ENCODE measurements around the gene OGG1.

OGG1 gene

DNA sequence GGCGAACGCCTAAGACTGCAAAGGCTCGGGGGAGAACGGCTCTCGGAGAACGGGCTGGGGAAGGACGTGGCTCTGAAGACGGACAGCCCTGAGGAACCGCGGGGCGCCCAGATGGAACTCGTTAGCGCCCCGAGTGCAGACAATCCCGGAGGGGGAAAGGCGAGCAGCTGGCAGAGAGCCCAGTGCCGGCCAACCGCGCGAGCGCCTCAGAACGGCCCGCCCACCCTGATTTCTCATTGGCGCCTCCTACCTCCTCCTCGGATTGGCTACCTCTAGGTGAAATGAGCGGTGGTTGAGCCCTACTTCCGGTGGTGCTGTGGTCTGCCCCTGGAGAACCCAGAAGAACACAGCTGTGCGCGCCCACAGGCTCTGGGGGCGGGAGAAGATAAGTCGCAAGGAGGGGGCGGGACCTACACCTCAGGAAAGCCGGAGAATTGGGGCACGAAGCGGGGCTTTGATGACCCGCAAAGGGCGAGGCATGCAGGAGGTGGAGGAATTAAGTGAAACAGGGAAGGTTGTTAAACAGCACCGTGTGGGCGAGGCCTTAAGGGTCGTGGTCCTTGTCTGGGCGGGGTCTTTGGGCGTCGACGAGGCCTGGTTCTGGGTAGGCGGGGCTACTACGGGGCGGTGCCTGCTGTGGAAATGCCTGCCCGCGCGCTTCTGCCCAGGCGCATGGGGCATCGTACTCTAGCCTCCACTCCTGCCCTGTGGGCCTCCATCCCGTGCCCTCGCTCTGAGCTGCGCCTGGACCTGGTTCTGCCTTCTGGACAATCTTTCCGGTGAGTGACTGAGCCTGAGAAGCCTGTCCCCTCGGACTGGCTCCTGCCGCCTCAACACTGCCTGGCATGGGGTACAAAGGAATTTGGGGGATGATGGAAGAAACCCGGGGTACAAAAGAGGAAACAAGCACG is at the start of gene OGG1:
TSS of gene OGG1 (plus strand) at position 308 of the 911 bp plus-strand sequence. CDS start at position 643, 335 bp downstream.
- DNase-seq (ENCODE audit: low read depth in 2 of 2), result peak; percentile 94

DNA sequence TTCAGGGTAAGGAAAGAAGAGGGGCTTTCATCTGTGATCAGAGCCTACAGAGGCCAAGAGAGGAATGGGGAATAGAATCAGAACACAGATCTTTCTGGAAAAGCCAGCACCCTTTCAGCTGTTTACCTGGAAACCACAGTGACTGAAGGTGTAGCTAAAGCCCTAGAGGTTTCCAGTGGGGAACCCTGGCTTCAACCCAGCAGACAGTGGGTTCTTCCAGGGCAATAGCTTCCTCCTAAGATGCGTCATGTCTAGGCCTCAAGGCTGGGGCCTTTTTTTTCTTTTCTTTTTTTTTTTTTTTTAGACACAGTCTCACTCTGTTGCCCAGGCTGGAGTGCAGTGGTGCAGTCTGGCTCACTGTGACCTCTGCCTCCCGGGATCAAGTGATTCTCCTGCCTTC is 49.2 kb upstream of the OGG1 start:
- no peak for DNase-seq (ENCODE audit: low read depth in 2 of 2)

DNA sequence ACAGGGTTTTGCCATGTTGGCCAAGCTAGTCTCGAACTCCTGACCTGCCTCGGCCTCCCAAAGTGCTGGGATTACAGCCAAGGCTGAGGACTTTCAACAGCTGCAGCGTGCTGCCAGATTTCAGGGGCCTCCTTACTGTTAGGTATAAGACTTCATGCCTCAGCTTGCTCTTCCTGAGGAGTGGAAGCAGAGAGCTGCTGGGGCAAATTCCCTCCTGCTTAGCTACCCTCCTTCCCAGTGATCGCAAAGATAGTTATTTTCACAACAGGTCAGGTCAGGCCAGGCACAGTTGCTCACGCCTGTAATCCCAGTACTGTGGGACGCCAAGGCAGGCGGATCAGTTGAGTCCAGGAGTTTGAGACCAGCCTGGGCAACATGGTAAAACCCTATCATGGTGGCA is 48.7 kb upstream of the OGG1 start:
- DNase-seq (ENCODE audit: low read depth in 2 of 2), result no peak

DNA sequence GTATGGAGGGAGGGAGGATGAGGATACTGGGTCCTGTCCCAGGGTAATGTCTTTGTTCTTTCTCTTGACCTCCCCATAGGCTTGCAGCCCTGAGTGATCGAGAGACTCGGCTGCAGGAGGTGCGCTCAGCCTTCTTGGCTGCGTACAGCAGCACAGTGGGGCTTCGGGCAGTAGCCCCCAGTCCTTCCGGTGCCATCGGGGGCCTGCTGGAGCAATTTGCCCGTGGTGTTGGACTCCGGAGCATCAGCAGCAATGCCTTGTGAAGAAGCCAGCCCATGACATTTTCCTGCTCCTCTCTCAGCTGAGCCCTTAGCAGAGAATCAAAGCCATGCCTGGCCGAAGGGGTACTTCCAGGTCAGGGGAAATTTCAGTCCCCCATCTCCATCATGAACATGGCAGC is 48.0 kb upstream of the OGG1 start:
- no peak for DNase-seq (ENCODE audit: low read depth in 2 of 2)

DNA sequence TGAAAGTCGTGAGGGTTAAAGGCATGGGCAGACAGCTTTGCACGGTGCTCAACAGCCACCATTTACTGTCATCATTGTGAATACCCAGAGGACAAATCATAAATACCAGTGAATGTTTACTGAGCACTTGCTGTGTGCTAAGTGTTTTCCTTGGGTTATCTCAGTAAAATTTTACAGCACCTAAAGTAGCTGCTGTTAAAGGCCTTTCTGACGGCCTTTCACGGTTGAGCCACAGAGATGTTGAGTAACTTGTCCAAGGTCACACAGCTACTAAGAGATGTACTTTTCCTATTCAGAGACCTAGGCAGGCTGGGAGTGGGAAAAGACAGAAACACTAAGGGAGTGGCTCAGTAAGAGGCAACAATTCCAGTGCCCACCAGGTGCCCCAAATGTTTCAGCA is 46.5 kb upstream of the OGG1 start:
- DNase-seq (ENCODE audit: low read depth in 2 of 2), result no peak

DNA sequence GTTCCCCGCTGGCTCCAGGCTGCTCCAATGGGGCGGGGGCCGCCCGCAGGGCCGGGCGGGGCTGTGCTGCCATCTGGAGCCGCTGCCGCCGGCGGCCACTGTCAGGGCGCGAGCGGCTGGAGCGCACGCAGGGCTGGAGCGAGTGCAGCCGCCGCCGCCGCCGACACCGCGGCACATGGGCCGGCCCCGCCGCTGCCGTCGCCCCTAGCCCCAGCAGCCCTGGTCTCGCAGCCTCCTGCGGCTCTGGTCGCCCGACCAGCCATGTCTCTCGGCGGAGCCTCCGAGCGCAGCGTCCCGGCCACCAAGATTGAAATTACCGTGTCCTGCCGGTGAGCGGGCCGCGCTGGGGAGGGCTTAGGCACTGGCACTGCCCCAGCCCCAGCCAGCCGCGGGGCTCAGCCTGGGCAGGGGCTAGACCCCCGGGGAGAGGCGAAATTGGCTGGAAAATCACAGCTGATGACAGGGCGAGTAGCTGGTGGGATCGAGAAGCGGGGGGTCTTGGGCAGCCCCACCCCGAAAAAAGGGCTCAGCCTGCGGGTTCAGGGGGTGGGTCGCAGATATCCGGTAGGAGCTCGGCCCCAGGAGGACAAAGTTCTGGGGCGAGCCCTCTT is 45.9 kb upstream of the OGG1 start, which contains the start of gene CPNE9:
TSS of gene CPNE9 (plus strand) at position 98 of the 611 bp plus-strand sequence. CDS start at position 262, 164 bp downstream.
- no peak for DNase-seq (ENCODE audit: low read depth in 2 of 2)

DNA sequence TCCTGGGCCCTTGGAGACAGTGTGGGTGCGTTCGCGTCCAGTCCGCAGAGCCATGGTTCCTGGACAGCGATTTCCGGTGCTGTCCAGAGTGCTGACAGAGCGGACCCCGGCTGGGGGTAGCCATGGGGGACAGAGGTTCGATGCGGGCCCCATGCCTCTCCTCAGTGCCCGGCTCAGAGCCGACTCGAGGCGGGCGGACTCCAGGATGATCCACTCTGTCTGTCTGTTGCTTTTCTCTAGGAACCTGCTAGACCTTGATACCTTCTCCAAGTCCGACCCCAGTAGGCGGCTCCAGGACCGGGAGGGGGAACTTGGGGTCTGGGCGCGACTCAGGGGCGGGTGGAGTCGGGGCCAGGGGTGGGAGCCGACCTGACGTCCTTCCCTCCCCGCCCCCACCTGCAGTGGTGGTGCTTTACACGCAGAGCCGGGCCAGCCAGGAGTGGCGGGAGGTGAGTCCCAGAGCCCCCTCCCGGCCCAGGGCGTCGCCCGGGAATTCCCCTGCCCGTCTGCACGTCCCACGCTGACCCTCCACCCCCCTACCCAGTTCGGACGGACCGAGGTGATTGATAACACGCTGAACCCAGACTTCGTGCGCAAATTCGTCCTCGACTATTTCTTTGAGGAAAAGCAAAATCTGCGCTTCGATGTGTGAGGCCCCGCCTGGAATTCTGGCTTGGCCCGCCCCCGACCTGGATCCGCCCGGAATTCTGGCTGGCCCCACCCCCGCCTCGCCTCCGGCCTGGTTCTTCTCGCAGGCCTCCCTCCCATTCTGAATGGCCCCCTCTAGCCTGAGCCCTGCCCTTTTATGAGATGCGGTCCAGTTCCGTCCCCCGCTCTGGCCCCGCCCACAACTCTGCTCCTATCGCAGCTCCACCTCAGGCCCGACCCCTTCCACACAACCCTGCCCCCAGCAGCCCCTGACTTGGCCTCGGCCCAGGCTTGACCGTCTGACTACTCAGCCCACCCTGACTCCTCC is 45.1 kb upstream of the OGG1 start:
- DNase-seq (ENCODE audit: low read depth in 2 of 2), result no peak

DNA sequence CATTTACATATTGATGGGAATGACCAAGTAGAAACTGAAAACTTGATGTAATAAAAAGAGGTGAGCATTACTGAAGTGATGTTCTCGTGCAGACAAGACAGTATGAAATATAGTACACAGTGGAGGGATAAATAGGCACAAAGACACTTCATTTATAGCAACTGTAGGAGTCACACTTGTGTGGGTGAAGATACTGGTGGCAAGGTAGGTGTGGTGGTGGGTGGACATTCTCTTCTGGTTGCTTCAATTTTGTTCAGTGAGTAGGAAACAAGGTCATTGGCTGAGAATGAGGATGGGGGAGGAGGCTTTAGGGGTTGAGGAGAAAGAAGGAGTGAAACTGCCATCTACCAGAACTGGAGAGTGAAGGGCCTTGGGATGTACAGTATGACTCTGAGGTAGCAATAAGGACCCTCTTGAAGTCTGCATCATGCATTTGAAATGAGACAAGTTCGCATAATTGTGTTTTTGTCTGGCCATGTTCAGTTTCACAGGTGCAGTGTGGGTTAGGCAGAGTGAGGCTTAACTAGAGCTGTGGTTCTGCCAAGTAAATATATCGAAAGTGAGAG is 39.5 kb upstream of the OGG1 start:
- no peak for DNase-seq (ENCODE audit: low read depth in 2 of 2)

DNA sequence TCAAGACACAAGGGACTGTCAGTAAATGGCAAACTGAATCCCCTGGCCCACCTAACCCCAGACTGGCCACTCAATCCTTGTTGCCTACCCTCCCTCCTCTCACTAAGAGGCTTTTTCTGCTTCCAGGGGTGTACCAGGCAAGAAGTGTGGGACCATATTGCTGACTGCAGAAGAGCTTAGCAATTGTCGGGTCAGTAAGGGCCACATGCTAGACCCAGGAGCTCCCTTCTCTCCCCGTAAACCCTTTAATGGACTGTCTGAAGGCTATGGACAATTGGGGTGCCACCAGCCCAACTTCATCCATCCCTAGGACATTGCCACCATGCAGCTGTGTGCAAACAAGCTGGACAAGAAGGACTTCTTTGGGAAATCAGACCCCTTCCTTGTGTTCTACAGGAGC is 37.3 kb upstream of the OGG1 start:
- no peak for DNase-seq (ENCODE audit: low read depth in 2 of 2)

DNA sequence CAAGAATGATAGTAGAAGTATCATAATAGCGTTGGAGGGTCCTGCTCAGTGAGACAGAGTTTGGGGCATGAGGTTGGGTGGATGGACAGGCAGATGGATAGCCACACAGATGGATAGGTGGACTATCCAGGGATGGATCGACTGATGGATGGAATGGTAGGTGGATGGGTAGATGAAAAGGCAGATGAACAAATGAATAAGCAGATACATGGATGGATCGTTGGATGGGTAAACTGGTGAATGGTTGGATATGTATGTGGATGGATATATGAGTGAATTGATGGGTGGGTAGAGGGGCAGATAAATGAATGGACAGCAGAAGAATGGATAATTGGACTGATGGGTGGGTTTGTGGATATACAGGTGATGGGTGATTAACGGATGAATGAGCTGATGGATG is 36.6 kb upstream of the OGG1 start:
- no peak for DNase-seq (ENCODE audit: low read depth in 2 of 2)

DNA sequence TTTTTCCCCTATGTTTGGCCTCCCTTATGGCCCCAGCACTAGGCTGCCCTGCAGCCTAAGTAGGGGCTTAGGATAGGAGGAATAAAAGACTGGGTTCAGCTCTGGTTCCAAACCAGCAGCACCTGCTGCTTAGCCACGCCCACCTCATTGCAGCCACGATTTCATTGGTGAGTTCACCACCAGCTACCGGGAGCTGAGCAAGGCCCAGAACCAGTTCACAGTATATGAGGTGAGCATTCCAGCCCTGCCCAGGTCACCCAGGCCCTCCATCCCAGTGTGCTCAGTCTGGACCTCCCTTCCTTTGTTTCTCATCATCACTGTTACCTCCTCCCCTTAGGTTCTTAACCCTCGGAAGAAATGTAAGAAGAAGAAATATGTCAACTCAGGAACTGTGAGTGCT is 34.6 kb upstream of the OGG1 start:
- no peak for DNase-seq (ENCODE audit: low read depth in 2 of 2)

DNA sequence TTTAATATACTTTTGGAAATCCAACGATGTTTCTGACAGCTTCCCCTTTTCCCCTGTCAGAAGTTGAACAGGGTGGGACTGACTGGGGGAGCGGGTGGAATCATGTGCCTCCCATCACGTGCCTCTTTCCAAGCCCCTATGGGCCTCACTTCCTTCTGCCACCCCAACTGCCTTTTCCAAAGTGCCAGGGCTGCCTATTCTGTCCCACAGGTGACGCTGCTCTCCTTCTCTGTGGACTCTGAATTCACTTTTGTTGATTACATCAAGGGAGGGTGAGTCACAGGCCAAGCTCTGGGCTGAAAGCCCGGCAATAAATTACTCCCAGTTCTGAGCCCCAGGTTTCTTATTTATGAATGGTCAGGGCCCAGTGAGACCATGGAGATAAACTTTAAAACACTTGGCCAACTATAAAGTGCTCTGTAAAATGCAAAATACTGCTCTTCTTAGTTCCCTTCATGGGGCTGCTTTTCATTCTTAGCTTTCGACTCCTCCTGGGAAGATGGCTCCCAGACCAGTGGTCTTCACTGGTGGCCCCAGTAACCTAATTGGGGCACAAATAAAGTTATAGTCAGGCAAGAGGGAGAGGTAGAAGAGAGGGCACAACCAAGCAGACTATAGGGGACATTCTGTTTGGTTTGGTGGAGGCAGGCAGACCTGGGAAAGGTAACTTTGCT is 33.9 kb upstream of the OGG1 start:
- peak in 1 of 2 donors; percentile 44 for DNase-seq (ENCODE audit: low read depth in 2 of 2)

DNA sequence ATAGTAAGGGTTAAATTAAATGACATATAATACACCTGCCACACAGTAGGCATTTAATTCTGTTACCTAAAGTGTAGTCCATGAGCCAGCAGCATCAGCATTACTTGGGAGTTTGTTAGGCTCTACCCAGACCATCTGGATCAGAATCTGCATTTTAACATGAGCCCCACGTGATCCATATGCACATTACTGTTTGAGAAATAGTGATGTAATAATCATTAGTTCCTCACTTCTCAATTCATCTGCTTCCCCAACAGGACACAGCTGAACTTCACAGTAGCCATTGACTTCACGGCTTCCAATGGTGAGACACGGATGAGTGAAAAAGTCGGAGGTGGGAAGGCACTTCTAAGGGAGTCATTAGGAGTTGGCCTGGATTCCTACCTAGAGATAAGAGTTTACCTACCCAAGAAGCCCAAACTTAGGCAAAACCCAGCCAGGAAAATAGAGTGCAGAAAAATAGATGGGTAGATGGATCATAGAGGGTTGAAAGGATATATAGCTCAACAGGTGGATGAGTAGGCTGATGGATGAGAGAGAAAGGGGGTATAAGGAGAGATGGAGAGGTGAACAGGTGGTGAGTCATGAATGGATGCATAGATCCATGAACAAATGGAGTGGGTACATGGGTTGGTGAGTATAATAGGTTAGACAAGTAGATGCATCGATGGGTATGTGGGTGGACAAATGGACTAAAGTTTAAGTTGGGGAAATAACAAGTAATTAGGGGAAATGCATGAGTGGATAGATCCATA is 32.8 kb upstream of the OGG1 start:
- no peak for DNase-seq (ENCODE audit: low read depth in 2 of 2)

DNA sequence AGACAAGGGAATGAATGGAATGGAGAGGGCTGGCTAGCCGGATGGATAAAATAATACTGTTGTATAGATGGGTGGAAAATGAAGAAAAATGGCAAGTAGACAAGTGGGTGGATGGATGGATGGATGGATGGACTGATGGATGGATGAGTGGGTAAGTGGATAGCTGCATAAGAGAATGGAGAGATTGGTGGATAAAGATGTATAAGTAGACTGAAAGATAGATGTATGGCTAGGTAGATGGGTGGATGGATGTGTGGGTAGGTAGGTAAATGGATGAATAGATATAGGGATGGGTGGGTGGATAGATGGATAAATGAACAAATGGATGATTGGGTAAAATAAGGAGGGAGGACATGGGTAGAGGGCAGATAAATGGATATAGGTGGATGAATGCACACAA is 32.2 kb upstream of the OGG1 start:
- no peak for DNase-seq (ENCODE audit: low read depth in 2 of 2)

DNA sequence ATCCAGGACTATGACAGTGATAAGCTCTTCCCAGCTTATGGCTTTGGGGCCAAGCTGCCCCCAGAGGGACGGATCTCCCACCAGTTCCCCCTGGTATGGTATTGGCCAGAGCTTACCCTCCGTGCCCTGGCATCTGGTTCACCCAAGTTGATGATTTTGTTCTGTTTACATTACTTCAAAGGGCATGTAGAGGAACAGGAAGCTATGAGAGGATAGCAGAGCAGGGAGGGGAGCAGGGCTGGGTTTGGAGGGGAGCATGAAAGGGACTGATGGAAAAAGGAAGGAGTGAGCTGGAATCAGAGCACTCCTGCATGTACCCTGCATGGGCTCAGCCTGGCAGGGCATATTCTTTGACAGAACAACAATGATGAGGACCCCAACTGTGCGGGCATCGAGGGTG is 31.6 kb upstream of the OGG1 start:
- no peak for DNase-seq (ENCODE audit: low read depth in 2 of 2)

DNA sequence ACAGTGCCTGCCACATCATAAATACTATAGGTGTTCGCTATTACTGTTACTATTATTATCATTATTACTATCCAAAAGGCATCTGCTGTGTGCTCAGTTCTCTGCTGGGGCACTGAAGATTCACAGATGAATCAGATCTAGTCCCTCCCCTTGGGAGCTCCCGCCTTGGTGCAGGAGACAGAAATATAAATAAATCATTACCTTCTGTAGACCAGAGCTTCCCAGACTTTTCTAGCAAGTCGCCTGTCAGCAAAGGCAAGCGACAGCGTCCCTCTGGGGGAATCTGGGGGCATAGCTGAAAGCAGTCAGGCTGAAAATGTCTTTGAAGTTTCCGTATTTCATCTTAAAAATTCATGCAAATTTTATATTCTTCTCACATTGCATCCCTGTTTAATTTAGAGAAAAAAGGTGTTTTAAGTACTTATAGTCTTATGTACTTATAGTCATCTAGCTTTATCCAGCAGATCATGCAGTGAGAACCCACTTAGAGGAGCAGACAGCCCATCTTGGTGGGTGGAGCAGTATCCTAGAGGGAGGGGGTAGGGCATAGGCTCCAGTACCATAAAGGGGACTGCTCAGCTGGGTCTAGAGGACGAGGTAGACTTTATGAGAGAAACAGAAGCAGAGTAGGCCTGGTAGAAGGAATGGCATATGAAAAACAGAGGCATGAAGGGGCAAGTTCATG is 28.6 kb upstream of the OGG1 start:
- DNase-seq (ENCODE audit: low read depth in 2 of 2), result no peak

DNA sequence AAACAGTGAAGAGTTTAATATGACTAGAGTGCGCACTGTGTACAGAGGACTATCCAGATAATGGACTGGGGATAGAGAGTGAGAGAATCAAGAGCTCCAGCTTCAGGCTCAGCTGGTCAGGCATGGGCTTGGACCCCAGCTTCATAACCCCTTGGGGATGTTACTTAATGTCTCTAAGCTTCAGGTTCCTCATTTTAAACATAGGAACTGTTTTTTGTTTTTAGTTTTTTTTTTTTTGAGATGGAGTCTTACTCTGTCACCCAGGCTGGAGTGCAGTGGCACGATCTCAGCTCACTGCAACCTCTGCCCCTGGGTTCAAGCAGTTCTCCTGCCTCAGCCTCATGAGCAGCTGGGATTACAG is 28.1 kb upstream of the OGG1 start:
- DNase-seq (ENCODE audit: low read depth in 2 of 2), result no peak

DNA sequence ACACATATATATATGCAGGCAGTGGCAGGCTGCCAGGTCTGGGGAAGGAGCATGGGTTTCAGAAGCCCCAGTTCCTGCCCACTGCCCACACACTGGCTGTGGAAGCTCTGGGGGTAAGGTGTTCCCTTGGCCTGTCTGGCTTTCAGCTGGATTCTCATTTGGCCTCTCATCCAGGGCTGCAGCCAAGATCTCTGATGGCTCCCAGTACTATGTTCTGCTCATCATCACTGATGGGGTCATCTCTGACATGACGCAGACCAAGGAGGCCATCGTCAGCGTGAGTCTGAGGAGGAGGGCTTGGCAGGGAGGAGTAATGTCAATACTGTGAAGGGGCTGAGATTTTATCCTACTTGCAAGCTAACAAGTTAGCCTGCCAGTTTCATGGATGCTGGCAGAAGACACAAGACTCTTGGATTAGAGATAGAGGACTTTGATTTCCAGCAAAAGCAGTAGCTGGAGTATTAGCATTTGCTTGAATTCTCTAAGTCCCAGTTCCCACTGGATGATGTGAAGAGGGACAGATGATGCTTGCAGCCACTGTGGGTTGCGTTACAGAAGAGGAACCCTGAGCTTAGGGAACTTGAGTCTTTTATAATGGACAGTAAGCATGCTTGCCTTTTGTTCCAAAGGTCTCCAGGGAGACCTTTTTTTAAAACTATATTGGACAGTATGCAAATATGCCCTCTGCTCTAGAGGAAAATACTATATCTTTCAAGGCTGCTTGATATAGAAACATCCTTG is 23.8 kb upstream of the OGG1 start:
- DNase-seq (ENCODE audit: low read depth in 2 of 2), result no peak

DNA sequence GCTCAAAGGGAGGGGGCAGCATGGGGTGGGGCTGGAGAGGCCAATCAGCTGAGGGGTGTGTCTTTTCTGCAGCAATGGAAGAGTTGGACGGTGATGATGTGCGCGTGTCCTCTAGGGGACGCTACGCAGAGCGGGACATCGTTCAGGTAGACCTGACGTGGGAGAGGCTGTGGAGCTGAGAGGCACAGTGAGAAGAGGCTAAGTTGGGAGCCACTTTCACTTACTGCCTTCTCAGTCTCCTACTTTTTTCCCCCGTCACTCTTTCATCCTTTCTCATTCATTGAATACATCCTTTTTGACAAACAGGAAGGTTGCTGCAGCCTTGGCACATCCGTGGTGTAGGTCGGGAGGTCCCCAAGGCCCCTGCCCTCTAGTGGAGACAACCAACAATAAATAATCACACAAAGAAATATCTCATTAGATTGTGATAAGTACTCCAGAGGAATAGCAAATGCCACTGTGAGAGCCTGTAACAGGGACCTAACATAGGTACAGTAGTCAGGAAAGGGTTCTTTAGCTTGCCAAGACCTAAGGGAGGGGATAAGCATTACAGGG is 22.6 kb upstream of the OGG1 start:
- DNase-seq (ENCODE audit: low read depth in 2 of 2), result peak; percentile 41 to 60

All from stimulated activated CD4-positive, alpha-beta T cell treated with anti-CD3 and anti-CD28 coated beads, Interleukin-15, amount 100 ng/mL, for 48 hours (primary cell).